ENCODE measurements around the gene BST1. TPM values are rescaled to one million over a fixed set of nuclear protein-coding genes. Genes with fewer than 3 reads are reported as not detected.

The BST1 gene
- total and polyA plus RNA-seq, 10 of the 15 experiments (the other 5 are each of a cell fraction or from before 2014, with no cell fraction given), result 0.04 to 0.42 (median 0.11) TPM; not detected in 1

DNA sequence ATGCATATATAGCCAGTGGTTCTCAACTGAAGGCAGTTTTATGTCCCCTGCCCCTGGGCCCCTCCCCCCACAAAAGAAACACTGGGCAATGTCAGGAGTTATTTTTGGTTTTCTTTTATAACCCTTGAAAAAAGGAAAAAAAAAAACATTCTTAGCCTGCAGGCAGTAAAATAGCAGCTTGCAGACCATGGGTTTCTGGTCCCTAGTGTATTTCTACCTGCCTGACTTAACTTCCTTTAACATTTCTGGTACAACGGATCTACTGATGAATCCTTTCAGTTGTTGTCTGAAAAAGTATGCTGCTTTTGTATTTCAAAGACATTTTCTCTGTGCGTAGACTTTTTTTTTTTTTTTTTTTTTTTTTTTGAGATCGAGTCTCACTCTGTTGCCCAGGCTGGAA is 32.3 kb upstream of the BST1 start (continued):
- TF ChIP-seq, protein P1, sequence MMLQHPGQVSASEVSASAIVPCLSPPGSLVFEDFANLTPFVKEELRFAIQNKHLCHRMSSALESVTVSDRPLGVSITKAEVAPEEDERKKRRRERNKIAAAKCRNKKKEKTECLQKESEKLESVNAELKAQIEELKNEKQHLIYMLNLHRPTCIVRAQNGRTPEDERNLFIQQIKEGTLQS (IDR thresholded peaks at IDR 0.05; ENCODE audit: borderline replicate concordance, extremely low read depth, low read depth, low read length), result no peak

DNA sequence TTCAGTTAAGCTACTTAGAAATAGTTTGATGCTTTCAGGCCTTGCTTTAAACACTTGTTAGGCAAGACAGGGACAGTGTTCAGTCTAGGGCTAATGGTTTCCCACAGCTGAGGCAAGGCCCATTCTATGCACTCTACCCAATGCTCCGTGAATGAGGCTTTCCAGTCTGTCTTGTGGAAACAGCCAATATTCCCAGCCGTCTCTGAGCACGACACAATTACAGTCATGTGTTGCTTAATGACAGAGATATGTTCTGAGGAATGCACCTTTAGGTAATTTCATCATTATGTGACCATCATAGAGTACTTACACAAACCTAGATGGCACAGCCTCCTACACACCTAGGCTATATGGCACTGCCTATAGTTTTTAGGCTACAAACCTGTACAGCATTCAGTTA is 30.8 kb upstream of the BST1 start:
- peaks cover 0 to 2% of the 10 kb centered on the region in 2 experiments; a peak in 2 of 4 replicates for H3K36me3 ChIP-seq (ENCODE audit: control insufficient read depth in 2 of 2, insufficient read depth in 2 of 2, low read length in 1 of 2)
- CTCF ChIA-PET, result interaction anchor here (2.6 kb wide), 1 partner anchor 15 kb away, joined by 7 read pairs; no protein-coding TSS in a partner anchor
- H4K20me1 ChIP-seq (ENCODE audit: control insufficient read depth, insufficient read depth), result no peaks in the 10 kb centered on the region
- H3K79me2 ChIP-seq (ENCODE audit: control insufficient read depth, insufficient read depth, low read length), result peaks cover 36% of the 10 kb centered on the region
- DNase-seq (ENCODE audit: low read depth, low spot score), result no peak
- no peak overlapping the region for H3K4me2 ChIP-seq (ENCODE audit: control insufficient read depth, insufficient read depth)
- H3K4me3 ChIP-seq, result no peak overlapping the region
- FAIRE-seq, result no peak
- POLR2A ChIA-PET, result interaction anchor here (1.2 to 1.5 kb wide), 3 partner anchors 11 to 18 kb away, joined by 3 to 5 read pairs (median 3); partner anchors contain the start of gene FBXL5
- no peaks in the 10 kb centered on the region for H3K9me3 ChIP-seq (replicated peaks; ENCODE audit: control insufficient read depth, insufficient read depth, low read length)
- in situ Hi-C loops (cut with MboI) (no loop called here), intact Hi-C loops (cut with micrococcal nuclease; ENCODE audit: unreplicated experiment) (no loop called here)
- 98% methylated on average over 3 of the region's 3 CpGs for WGBS (ENCODE audit: insufficient coverage, insufficient replicate concordance, low lambda C conversion rate, missing lambda C conversion rate)
- RAD21 ChIA-PET (ENCODE audit: unreplicated experiment), result interaction anchor here (1.9 kb wide), 1 partner anchor 20 kb away, joined by 9 read pairs; no protein-coding TSS in a partner anchor
- SMC1A ChIA-PET (ENCODE audit: uncharacterized antibody, unreplicated experiment), result interaction anchor here (0.9 to 1.8 kb wide), 3 partner anchors 8 to 11 kb away, joined by 4 to 6 read pairs (median 5); no protein-coding TSS in a partner anchor
- H3K9ac ChIP-seq (ENCODE audit: control insufficient read depth, insufficient read depth, low read length), result no peak overlapping the region
- H3K27me3 ChIP-seq (replicated peaks in 1 of 2; ENCODE audit: control insufficient read depth in 2 of 2, insufficient read depth in 2 of 2, low read length in 1 of 2), result no peaks in the 10 kb centered on the region
- no peak overlapping the region for H3K27ac ChIP-seq (ENCODE audit: control insufficient read depth, insufficient read depth)
- no peaks in the 10 kb centered on the region for H3K4me1 ChIP-seq (ENCODE audit: control insufficient read depth, insufficient read depth, low read length)
- no peak overlapping the region for H2AFZ ChIP-seq (ENCODE audit: control insufficient read depth, low read depth, low read length)
- ATAC-seq, result no peak
- no TSS peak for BruUV-seq (replicated peaks)
- TF ChIP-seq MYC (IDR thresholded peaks at IDR 0.05; ENCODE audit: insufficient read depth, insufficient read length, insufficient replicate concordance, low read length, severe bottlenecking), result no peak
- no peak for TF ChIP-seq SPI1 (IDR thresholded peaks at IDR 0.05; ENCODE audit: borderline replicate concordance, insufficient read depth, low read depth, low read length)
- TF ChIP-seq, protein P1 (IDR thresholded peaks at IDR 0.05; ENCODE audit: borderline replicate concordance, extremely low read depth, low read depth, low read length), result no peak
- no peak for TF ChIP-seq MYB (IDR thresholded peaks at IDR 0.05; ENCODE audit: borderline replicate concordance, low read depth, low read length)
- TF ChIP-seq RUNX3 (IDR thresholded peaks at IDR 0.05; ENCODE audit: low read length), result no peak
- no peak for TF ChIP-seq TARDBP (IDR thresholded peaks at IDR 0.05; ENCODE audit: borderline replicate concordance)
- no peak for TF ChIP-seq RELA (IDR thresholded peaks at IDR 0.05; ENCODE audit: borderline replicate concordance, partially characterized antibody)
- no peak for TF ChIP-seq CHD1 (IDR thresholded peaks at IDR 0.05; ENCODE audit: low read depth, low read length)
- no peak for TF ChIP-seq CREM (IDR thresholded peaks at IDR 0.05; ENCODE audit: low read depth)
- TF ChIP-seq, protein P2, sequence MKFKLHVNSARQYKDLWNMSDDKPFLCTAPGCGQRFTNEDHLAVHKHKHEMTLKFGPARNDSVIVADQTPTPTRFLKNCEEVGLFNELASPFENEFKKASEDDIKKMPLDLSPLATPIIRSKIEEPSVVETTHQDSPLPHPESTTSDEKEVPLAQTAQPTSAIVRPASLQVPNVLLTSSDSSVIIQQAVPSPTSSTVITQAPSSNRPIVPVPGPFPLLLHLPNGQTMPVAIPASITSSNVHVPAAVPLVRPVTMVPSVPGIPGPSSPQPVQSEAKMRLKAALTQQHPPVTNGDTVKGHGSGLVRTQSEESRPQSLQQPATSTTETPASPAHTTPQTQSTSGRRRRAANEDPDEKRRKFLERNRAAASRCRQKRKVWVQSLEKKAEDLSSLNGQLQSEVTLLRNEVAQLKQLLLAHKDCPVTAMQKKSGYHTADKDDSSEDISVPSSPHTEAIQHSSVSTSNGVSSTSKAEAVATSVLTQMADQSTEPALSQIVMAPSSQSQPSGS (IDR thresholded peaks at IDR 0.05; ENCODE audit: low read length), result no peak
- TF ChIP-seq, protein P3, sequence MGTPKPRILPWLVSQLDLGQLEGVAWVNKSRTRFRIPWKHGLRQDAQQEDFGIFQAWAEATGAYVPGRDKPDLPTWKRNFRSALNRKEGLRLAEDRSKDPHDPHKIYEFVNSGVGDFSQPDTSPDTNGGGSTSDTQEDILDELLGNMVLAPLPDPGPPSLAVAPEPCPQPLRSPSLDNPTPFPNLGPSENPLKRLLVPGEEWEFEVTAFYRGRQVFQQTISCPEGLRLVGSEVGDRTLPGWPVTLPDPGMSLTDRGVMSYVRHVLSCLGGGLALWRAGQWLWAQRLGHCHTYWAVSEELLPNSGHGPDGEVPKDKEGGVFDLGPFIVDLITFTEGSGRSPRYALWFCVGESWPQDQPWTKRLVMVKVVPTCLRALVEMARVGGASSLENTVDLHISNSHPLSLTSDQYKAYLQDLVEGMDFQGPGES (IDR thresholded peaks at IDR 0.05), result no peak
- TF ChIP-seq, protein P4, sequence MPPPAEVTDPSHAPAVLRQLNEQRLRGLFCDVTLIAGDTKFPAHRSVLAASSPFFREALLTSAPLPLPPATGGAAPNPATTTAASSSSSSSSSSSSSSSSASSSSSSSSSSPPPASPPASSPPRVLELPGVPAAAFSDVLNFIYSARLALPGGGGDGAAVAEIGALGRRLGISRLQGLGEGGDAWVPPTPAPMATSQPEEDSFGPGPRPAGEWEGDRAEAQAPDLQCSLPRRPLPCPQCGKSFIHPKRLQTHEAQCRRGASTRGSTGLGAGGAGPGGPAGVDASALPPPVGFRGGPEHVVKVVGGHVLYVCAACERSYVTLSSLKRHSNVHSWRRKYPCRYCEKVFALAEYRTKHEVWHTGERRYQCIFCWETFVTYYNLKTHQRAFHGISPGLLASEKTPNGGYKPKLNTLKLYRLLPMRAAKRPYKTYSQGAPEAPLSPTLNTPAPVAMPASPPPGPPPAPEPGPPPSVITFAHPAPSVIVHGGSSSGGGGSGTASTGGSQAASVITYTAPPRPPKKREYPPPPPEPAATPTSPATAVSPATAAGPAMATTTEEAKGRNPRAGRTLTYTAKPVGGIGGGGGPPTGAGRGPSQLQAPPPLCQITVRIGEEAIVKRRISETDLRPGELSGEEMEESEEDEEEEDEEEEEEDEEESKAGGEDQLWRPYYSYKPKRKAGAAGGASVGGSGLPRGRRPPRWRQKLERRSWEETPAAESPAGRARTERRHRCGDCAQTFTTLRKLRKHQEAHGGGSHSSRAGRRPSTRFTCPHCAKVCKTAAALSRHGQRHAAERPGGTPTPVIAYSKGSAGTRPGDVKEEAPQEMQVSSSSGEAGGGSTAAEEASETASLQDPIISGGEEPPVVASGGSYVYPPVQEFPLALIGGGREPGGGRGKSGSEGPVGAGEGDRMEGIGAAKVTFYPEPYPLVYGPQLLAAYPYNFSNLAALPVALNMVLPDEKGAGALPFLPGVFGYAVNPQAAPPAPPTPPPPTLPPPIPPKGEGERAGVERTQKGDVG (CRISPR knock-in tag; IDR thresholded peaks at IDR 0.05), result no peak
- no peak for TF ChIP-seq CBX3 (IDR thresholded peaks at IDR 0.05; ENCODE audit: borderline replicate concordance, low read depth)
- no peak for TF ChIP-seq SRF (IDR thresholded peaks at IDR 0.05; ENCODE audit: low read depth in 2 of 2, low read length in 2 of 2)
- no peak for TF ChIP-seq EED (IDR thresholded peaks at IDR 0.05; ENCODE audit: low read depth)
